T-helper 2 cell treated with Interferon-gamma antibody and Interleukin-4, amounts not matched to agents 5 μg/mL and 100 μg/mL, for 36 hours (primary cell): Measurements from ENCODE around the gene DLG1.
A peak's percentile ranks its signal among the peaks of the same experiment; 100 is the strongest.

Experiments
- DNase-seq: peaks from one replicate; pipeline ENCODE4 v3.0.0; 2021; ENCODE audit warnings: low spot score
- H3K27ac Mint-ChIP-seq: one replicate; pipeline ENCODE4 v1.8.0; 2021; ENCODE audit warnings: mild to moderate bottlenecking, mixed read lengths
- H3K27me3 Mint-ChIP-seq: one replicate; pipeline ENCODE4 v1.8.0; 2021; ENCODE audit warnings: low read depth, mixed read lengths
- H3K36me3 Mint-ChIP-seq: one replicate; pipeline ENCODE4 v1.8.0; 2021; ENCODE audit warnings: low read depth, mixed read lengths
- H3K4me1 Mint-ChIP-seq: one replicate; pipeline ENCODE4 v1.8.0; 2021; ENCODE audit warnings: low read depth, mixed read lengths
- H3K4me3 Mint-ChIP-seq: one replicate; pipeline ENCODE4 v1.8.0; 2022; ENCODE audit warnings: mild to moderate bottlenecking, moderate library complexity, mixed read lengths
- H3K9me3 Mint-ChIP-seq: one replicate; pipeline ENCODE4 v1.8.0; 2021; ENCODE audit warnings: mixed read lengths

The DLG1 gene

DNA sequence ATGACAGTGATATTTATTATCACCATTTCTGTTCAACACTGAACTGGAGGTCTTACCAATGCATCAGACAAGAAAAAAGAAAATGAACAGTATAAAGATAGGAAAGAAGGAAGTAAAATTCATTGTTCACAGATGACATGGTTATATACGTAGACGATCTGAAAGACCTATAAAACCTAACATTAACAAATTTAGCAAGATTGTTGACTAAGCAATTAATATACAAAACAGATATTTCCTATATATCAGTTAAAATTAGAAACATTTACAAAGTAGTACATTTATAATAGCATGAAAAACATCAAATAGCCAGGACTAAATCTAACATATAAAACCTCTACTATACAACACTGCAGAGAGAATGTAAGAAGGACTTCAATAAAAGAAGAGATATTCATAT is 176.0 kb downstream of the DLG1 start:
- no peaks in the 10 kb centered on the region for H3K9me3 Mint-ChIP-seq
- no peak overlapping the region for H3K27ac Mint-ChIP-seq
- no peak for DNase-seq
- H3K36me3 Mint-ChIP-seq, result peaks cover 3% of the 10 kb centered on the region
- H3K27me3 Mint-ChIP-seq, result no peaks in the 10 kb centered on the region
- no peak overlapping the region for H3K4me3 Mint-ChIP-seq
- H3K4me1 Mint-ChIP-seq, result peaks cover 2% of the 10 kb centered on the region

- no peaks in the 10 kb centered on the region for H3K9me3 Mint-ChIP-seq
- no peak overlapping the region for H3K27ac Mint-ChIP-seq
- peaks cover 11% of the 10 kb centered on the region for H3K4me1 Mint-ChIP-seq
- no peaks in the 10 kb centered on the region for H3K27me3 Mint-ChIP-seq
- no peak for DNase-seq
- H3K4me3 Mint-ChIP-seq, result no peak overlapping the region
- H3K36me3 Mint-ChIP-seq, result peaks cover 17% of the 10 kb centered on the region
Observed at GRCh38 chr3:197117114-197117513, 181.3 kb downstream of the DLG1 start.

- Mint-ChIP-seq H3K27me3 (no peaks in the 10 kb centered on the region), H3K4me1 (peaks cover 11% of the 10 kb centered on the region), H3K9me3 (no peaks in the 10 kb centered on the region), H3K36me3 (peaks cover 36% of the 10 kb centered on the region), H3K4me3 (no peak overlapping the region), H3K27ac (no peak overlapping the region)
- no peak for DNase-seq
Observed at GRCh38 chr3:197114007-197114406, 184.4 kb downstream of the DLG1 start.

DNA sequence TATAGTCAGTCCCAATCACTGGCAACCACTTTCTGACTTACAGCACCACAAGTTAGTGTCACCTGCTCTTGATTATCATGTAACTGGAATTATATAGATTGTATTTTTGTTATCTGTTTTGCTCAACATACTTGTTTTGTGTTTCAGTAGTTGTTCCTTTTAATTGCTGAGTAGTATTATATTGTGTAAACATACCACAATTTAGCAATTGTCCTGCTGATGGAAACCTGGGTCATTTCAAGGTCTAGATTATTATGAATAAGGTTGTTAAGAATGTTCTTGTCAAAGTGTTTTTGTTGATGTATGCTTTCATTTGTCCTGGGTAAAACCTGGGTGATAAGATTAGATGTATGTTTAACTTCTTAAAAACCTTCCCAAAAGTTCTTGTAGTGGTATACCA is 186.7 kb downstream of the DLG1 start:
- Mint-ChIP-seq H3K4me3 (no peak overlapping the region), H3K27me3 (no peaks in the 10 kb centered on the region), H3K4me1 (peaks cover 5% of the 10 kb centered on the region), H3K9me3 (no peaks in the 10 kb centered on the region), H3K36me3 (peaks cover 38% of the 10 kb centered on the region), H3K27ac (no peak overlapping the region)
- no peak for DNase-seq

- no peaks in the 10 kb centered on the region for H3K27me3 Mint-ChIP-seq
- peaks cover 25% of the 10 kb centered on the region for H3K36me3 Mint-ChIP-seq
- no peaks in the 10 kb centered on the region for H3K4me1 Mint-ChIP-seq
- no peak overlapping the region for H3K27ac Mint-ChIP-seq
- no peak overlapping the region for H3K4me3 Mint-ChIP-seq
- H3K9me3 Mint-ChIP-seq, result no peaks in the 10 kb centered on the region
- DNase-seq, result no peak
Observed at GRCh38 chr3:197105786-197106185, 192.6 kb downstream of the DLG1 start.

- no peaks in the 10 kb centered on the region for H3K27me3 Mint-ChIP-seq
- H3K27ac Mint-ChIP-seq, result no peak overlapping the region
- no peak overlapping the region for H3K4me3 Mint-ChIP-seq
- no peaks in the 10 kb centered on the region for H3K4me1 Mint-ChIP-seq
- DNase-seq, result no peak
- peaks cover 14% of the 10 kb centered on the region for H3K36me3 Mint-ChIP-seq
- H3K9me3 Mint-ChIP-seq, result no peaks in the 10 kb centered on the region
Observed at GRCh38 chr3:197104738-197105137, 193.7 kb downstream of the DLG1 start.

- Mint-ChIP-seq H3K4me1 (no peaks in the 10 kb centered on the region), H3K27me3 (no peaks in the 10 kb centered on the region), H3K4me3 (no peak overlapping the region), H3K9me3 (no peaks in the 10 kb centered on the region), H3K27ac (no peak overlapping the region), H3K36me3 (peaks cover 14% of the 10 kb centered on the region)
- DNase-seq, result no peak
Observed at GRCh38 chr3:197103766-197104165, 194.6 kb downstream of the DLG1 start.

- no peaks in the 10 kb centered on the region for H3K27me3 Mint-ChIP-seq
- DNase-seq, result no peak
- H3K9me3 Mint-ChIP-seq, result no peaks in the 10 kb centered on the region
- no peak overlapping the region for H3K27ac Mint-ChIP-seq
- no peak overlapping the region for H3K4me3 Mint-ChIP-seq
- H3K4me1 Mint-ChIP-seq, result peaks cover 2% of the 10 kb centered on the region
- peaks cover 12% of the 10 kb centered on the region for H3K36me3 Mint-ChIP-seq
Observed at GRCh38 chr3:197093871-197094270, 204.5 kb downstream of the DLG1 start.

- DNase-seq, result no peak
- H3K4me3 Mint-ChIP-seq, result no peak overlapping the region
- H3K27me3 Mint-ChIP-seq, result no peaks in the 10 kb centered on the region
- peaks cover 3% of the 10 kb centered on the region for H3K4me1 Mint-ChIP-seq
- peaks cover 21% of the 10 kb centered on the region for H3K36me3 Mint-ChIP-seq
- H3K9me3 Mint-ChIP-seq, result no peaks in the 10 kb centered on the region
- no peak overlapping the region for H3K27ac Mint-ChIP-seq
Observed at GRCh38 chr3:197088370-197088769, 210.0 kb downstream of the DLG1 start.

DNA sequence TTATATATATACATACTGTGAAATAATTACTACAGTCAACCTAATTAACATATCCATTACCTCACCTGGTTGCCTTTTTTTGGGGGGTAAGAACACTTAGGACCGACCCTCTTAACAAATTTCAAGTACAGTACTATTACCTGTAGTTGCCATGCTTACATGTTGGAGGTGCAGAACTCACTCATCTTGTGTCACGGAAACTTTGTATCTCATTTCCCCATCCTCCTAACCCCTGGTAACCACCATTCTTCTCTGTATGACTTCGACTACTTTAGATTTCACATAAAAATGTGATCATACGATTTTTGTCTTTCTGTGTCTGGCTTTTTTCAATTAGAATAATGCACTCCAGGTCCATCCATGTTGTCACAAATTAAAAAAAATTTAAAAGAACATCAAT is 213.3 kb downstream of the DLG1 start:
- Mint-ChIP-seq H3K9me3 (no peaks in the 10 kb centered on the region), H3K36me3 (peaks cover 21% of the 10 kb centered on the region), H3K4me3 (no peak overlapping the region), H3K27ac (no peak overlapping the region), H3K4me1 (peaks cover 3% of the 10 kb centered on the region), H3K27me3 (no peaks in the 10 kb centered on the region)
- DNase-seq, result no peak

DNA sequence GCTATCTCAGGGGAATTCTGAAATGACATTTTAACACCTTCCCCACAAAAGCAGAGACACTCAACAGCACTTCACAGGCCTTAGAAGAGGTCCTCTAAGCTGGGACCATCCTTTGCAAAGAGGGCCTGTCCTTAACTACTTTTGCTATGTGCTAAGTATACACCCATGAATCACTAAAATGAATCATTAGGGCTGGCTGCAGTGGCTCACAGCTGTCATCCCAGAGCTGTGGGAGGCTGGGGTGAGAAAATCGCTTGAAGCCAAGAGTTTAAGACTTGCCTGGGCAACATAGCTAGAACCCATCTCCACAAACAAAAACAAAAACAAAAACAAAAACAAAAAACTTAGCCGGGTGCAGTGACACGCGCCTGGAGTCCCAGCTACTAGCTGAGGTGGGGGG is 214.9 kb downstream of the DLG1 start:
- no peaks in the 10 kb centered on the region for H3K9me3 Mint-ChIP-seq
- H3K27me3 Mint-ChIP-seq, result no peaks in the 10 kb centered on the region
- H3K36me3 Mint-ChIP-seq, result peaks cover 19% of the 10 kb centered on the region
- H3K4me1 Mint-ChIP-seq, result peaks cover 2% of the 10 kb centered on the region
- H3K27ac Mint-ChIP-seq, result no peak overlapping the region
- H3K4me3 Mint-ChIP-seq, result no peak overlapping the region
- DNase-seq, result peak; percentile 10

DNA sequence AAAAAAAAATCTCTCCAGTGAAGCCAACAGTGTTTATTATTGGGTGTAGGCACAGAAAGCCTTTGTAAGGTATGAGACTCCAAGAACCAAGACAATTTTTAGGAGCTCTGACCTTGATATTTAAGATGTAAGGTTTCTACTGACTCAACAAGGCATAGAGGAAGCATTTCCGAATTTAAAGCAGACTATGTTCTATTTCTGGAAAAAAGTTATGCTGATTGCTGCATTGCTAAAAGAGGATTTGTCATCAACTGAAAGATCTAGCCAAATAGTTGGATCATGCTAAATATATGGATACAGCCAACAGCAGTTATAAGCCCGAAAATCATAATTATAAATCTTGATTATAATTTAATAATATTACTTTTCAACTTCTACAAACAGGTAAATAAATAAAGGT is 215.5 kb downstream of the DLG1 start:
- no peaks in the 10 kb centered on the region for H3K4me1 Mint-ChIP-seq
- no peak overlapping the region for H3K4me3 Mint-ChIP-seq
- DNase-seq, result no peak
- no peaks in the 10 kb centered on the region for H3K9me3 Mint-ChIP-seq
- no peak overlapping the region for H3K27ac Mint-ChIP-seq
- no peaks in the 10 kb centered on the region for H3K27me3 Mint-ChIP-seq
- H3K36me3 Mint-ChIP-seq, result peaks cover 17% of the 10 kb centered on the region

GRCh38 chr3:197080344-197080743 is 218.1 kb downstream of the DLG1 start:
- no peak for DNase-seq
- Mint-ChIP-seq H3K4me3 (no peak overlapping the region), H3K27me3 (no peaks in the 10 kb centered on the region), H3K9me3 (no peaks in the 10 kb centered on the region), H3K4me1 (no peaks in the 10 kb centered on the region), H3K36me3 (peaks cover 13% of the 10 kb centered on the region), H3K27ac (no peak overlapping the region)

DNA sequence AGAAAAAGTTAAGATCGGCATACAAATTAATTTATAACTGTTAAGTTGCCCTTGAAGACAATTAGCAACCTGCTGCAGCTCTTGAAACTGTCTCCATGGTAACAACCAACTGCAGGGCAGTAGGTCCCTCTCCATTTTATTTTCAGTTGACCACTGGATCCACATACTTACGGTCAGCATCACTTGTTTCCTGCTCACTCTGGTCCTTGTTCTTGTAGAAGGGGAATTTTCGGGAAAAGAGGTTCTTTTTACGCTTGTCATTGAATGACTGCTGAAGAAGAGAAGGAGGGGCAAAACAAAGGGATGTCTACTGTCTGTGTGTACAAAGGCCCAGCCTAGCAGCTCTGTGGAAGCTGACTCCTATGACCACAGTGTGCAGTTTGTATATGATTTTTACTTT is 222.0 kb downstream of the DLG1 start:
- Mint-ChIP-seq H3K27me3 (no peaks in the 10 kb centered on the region), H3K4me1 (no peaks in the 10 kb centered on the region), H3K9me3 (no peaks in the 10 kb centered on the region), H3K36me3 (peaks cover 11% of the 10 kb centered on the region), H3K27ac (no peak overlapping the region), H3K4me3 (no peak overlapping the region)
- no peak for DNase-seq

DNA sequence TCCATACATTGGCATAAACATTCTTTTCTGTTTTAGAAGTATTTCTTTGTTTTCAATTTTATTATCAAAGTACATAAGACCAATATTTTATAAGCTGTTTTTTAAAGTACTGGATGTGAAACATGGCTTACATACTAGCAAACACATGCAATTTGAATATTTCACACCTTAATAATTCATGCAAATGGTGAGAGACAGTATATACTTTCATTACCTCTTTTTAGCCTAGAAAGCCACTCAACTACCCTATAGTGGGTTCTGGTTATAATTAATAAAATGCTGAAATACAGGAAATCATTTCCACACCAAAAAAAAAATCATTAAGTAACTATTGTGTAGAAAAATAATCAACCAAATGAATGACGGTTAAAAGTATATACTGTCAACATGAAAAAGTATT is 230.3 kb downstream of the DLG1 start:
- Mint-ChIP-seq H3K9me3 (no peaks in the 10 kb centered on the region), H3K36me3 (peaks cover 19% of the 10 kb centered on the region), H3K27ac (no peak overlapping the region), H3K4me3 (no peak overlapping the region), H3K4me1 (no peaks in the 10 kb centered on the region), H3K27me3 (no peaks in the 10 kb centered on the region)
- no peak for DNase-seq
